PC-3 (cell line): ENCODE data around the gene ST8SIA4.

Experiments
- CTCF ChIP-seq: fragments of 300-600 bp; sonication (generic); conservative IDR thresholded peaks from 2 replicates; pipeline ENCODE4 v1.5.1; 2017; ENCODE audit warnings: antibody characterized with exemption, low read depth, mild to moderate bottlenecking, low read length
- EZH2 ChIP-seq: fragments of 300-600 bp; sonication (generic); IDR thresholded peaks from one replicate; pipeline ENCODE4 v1.6.1; 2017; ENCODE audit warnings: antibody characterized with exemption, mild to moderate bottlenecking, low read length; ENCODE audit not compliant: unreplicated experiment

- no peak for TF ChIP-seq CTCF
- TF ChIP-seq EZH2, result no peak
These were observed 140.1 kb downstream of the ST8SIA4 start for GRCh38 chr5:100762995-100763394.
